HG03520 (cell line): Measurements from ENCODE around the gene AS3MT.
"Not testable (repeated sequence)": the region's sequence is repeated elsewhere in the genome, so short reads cannot be mapped to it uniquely, and the experiment has no call there.

Experiments used
- ATAC-seq: cut with Tn5 transposase; IDR thresholded peaks from one replicate; pipeline ENCODE4 v1.9.1; 2021; ENCODE audit warnings: mild to moderate bottlenecking, moderate library complexity; ENCODE audit not compliant: unreplicated experiment

The AS3MT gene

GRCh38 chr10:102919246-102919959 lies 50.1 kb downstream of the AS3MT start:
- no peak for ATAC-seq

GRCh38 chr10:102919992-102920739 lies 50.9 kb downstream of the AS3MT start:
- ATAC-seq: no peak

GRCh38 chr10:102923601-102924000 lies 54.3 kb downstream of the AS3MT start:
- ATAC-seq: no peak

GRCh38 chr10:102926842-102927241 lies 57.6 kb downstream of the AS3MT start:
- ATAC-seq: no peak

GRCh38 chr10:102927311-102928010 lies 58.2 kb downstream of the AS3MT start:
- no peak for ATAC-seq

- not testable (repeated sequence) for ATAC-seq
Observed at GRCh38 chr10:102928442-102928841, 59.2 kb downstream of the AS3MT start.

- ATAC-seq: no peak
Observed at GRCh38 chr10:102930720-102931119, 61.5 kb downstream of the AS3MT start.

- no peak for ATAC-seq
Observed at GRCh38 chr10:102931643-102932042, 62.4 kb downstream of the AS3MT start.

GRCh38 chr10:102935505-102935904 lies 66.2 kb downstream of the AS3MT start:
- no peak for ATAC-seq

GRCh38 chr10:102935939-102936605 lies 66.8 kb downstream of the AS3MT start:
- no peak for ATAC-seq

GRCh38 chr10:102941401-102941800 lies 72.1 kb downstream of the AS3MT start:
- ATAC-seq: no peak

- ATAC-seq: no peak
Observed at GRCh38 chr10:102945449-102945848, 76.2 kb downstream of the AS3MT start.

GRCh38 chr10:102945962-102946361 lies 76.7 kb downstream of the AS3MT start:
- ATAC-seq: no peak

- no peak for ATAC-seq
Observed at GRCh38 chr10:102946992-102947391, 77.7 kb downstream of the AS3MT start.

- no peak for ATAC-seq
Observed at GRCh38 chr10:102948176-102948575, 78.9 kb downstream of the AS3MT start.

- ATAC-seq: no peak
Observed at GRCh38 chr10:102948786-102949185, 79.5 kb downstream of the AS3MT start.

GRCh38 chr10:102949916-102950315 lies 80.6 kb downstream of the AS3MT start:
- no peak for ATAC-seq

- ATAC-seq: no peak
Observed at GRCh38 chr10:102951316-102951715, 82.0 kb downstream of the AS3MT start.
